Prostate gland (tissue), 2 donors: ENCODE measurements around the gene OSTC. TPM values are rescaled to one million over a fixed set of nuclear protein-coding genes. Genes with fewer than 3 reads are reported as not detected.
A peak's percentile ranks its signal among the peaks of the same experiment; 100 is the strongest.

Experiments
- DNase-seq: peaks from one replicate; pipeline ENCODE4 v3.0.0-alpha.2; 2019; ENCODE audit warnings: low spot score
- H3K27ac ChIP-seq, 2 donors: fragments of 200-600 bp; sonication (generic); 2 replicates each; pipeline ENCODE4 v1.5.1; 2017 to 2019
- H3K27me3 ChIP-seq: fragments of 200-600 bp; sonication (generic); replicated peaks from 2 replicates; pipeline ENCODE4 v1.5.1; 2019; ENCODE audit not compliant: insufficient read depth
- H3K36me3 ChIP-seq, 2 donors: fragments of 200-600 bp; sonication (generic); 1 replicate in 1 of 2; 2 replicates in 1 of 2; pipeline versions ENCODE4 v1.5.1 to v1.8.1; 2017 to 2019
- H3K4me1 ChIP-seq: fragments of 200-600 bp; sonication (generic); replicated peaks from 2 replicates; pipeline ENCODE4 v1.5.1; 2019
- H3K4me3 ChIP-seq, 2 donors: fragments of 200-600 bp; sonication (generic); 2 replicates each; pipeline ENCODE4 v1.5.1; 2017 to 2019
- H3K9me3 ChIP-seq: fragments of 200-600 bp; sonication (generic); 2 replicates; pipeline ENCODE4 v1.5.1; 2017
- POLR2A ChIP-seq: fragments of 450-650 bp; IDR thresholded peaks from one replicate; pipeline ENCODE4 v1.6.1; 2016; ENCODE audit warnings: antibody characterized with exemption, mild to moderate bottlenecking
- POLR2AphosphoS5 ChIP-seq: sonication (generic); formaldehyde crosslinking; IDR thresholded peaks from one replicate; pipeline ENCODE4 v1.6.1; 2017; ENCODE audit warnings: antibody characterized with exemption
- WGBS: methylation state at CpG from one replicate; pipeline ENCODE4 v1.1.5; 2018; 5-methylcytosine and 5-hydroxymethylcytosine counted together
- intact Hi-C: fragments of 100-400 bp; cut with DNase I; formaldehyde crosslinking; loops from one replicate; pipeline ENCODE4 v1.14.2; 2022
- total RNA-seq, 2 donors: library from RNA; depleted of rRNA; stranded (reverse); fragments of >200 nt; gene quantifications; one replicate each; pipeline ENCODE4 v1.1.0, GENCODE V29; 2016
- TF ChIP-seq, protein P1 (sequence below), 4 experiments: fragments of 200-600 bp in 2 of 4; fragments of 450-650 bp in 2 of 4; sonication (generic) in 2 of 4; IDR thresholded peaks; 1 replicate in 3 of 4; 2 replicates in 1 of 4; pipeline ENCODE4 v1.5.1; 2016 to 2019; ENCODE audit warnings: antibody characterized with exemption in 4 of 4, mild to moderate bottlenecking in 2 of 4, moderate library complexity in 2 of 4

The OSTC gene
- total RNA-seq, 2 donors from 2014 or later = 48.7 to 85.9 TPM

DNA sequence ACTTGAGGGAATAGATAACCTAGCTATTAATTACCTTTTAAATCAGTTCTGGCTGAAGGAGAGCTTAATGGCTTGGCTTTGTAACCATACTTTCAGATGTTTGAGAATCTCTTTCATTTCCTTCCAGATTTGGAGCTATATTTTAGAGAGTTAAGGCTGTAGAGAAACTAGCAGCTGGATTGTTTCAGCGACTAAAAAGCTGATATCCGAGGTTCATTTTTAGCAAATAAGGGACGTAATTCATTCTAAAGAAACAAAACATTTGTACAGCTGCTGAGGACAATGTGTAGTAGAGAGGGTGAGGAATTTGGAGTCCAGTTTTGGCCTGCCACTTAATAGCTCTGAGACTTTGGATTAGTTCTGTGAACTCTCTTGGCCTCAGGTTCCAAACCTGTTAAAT, 12.2 kb downstream of the OSTC start:
- 54% methylated on average over 3 of the region's 3 CpGs for WGBS
- no peak for TF ChIP-seq POLR2AphosphoS5
- TF ChIP-seq, protein P1, sequence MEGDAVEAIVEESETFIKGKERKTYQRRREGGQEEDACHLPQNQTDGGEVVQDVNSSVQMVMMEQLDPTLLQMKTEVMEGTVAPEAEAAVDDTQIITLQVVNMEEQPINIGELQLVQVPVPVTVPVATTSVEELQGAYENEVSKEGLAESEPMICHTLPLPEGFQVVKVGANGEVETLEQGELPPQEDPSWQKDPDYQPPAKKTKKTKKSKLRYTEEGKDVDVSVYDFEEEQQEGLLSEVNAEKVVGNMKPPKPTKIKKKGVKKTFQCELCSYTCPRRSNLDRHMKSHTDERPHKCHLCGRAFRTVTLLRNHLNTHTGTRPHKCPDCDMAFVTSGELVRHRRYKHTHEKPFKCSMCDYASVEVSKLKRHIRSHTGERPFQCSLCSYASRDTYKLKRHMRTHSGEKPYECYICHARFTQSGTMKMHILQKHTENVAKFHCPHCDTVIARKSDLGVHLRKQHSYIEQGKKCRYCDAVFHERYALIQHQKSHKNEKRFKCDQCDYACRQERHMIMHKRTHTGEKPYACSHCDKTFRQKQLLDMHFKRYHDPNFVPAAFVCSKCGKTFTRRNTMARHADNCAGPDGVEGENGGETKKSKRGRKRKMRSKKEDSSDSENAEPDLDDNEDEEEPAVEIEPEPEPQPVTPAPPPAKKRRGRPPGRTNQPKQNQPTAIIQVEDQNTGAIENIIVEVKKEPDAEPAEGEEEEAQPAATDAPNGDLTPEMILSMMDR (IDR thresholded peaks at IDR 0.05) = no peak
- TF ChIP-seq POLR2A = no peak
- H3K36me3 ChIP-seq = no peaks in the 10 kb centered on the region
- intact Hi-C loops = no loop called here
- no peaks in the 10 kb centered on the region for H3K4me1 ChIP-seq
- H3K9me3 ChIP-seq = no peaks in the 10 kb centered on the region
- H3K27me3 ChIP-seq = no peaks in the 10 kb centered on the region
- no peak for DNase-seq
- no peak overlapping the region for H3K4me3 ChIP-seq
- H3K27ac ChIP-seq = no peak overlapping the region

DNA sequence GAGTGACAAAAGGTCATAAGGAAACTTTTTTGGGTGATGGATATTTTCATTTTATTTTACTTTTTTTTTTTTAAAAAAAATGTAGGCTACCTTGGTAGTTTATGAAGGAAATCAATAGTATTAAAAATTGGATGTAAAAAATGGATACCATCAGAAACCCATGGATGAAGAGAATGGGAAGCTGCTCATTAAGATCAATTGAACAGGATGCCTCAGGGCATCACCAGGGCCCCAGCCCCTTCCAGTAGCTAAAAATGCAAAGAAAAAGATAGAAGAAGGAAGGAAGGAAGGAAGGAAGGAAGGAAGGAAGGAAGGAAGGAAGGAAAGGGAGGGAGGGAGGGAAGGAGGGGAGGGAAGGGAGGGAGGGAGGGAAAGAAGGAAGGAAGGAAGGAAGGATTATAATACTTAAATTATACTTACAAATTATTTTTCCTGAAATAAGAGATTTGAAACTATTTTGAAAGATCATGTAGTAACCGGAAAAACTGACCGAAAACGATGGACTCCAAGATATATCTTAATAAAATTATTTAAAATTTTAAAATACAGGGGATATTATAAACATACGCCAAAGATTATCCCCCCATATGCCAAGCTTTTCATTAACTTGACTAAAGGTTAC, 24.1 kb downstream of the OSTC start:
- DNase-seq = no peak
- no peak overlapping the region for H3K4me3 ChIP-seq
- H3K27me3 ChIP-seq = no peaks in the 10 kb centered on the region
- H3K9me3 ChIP-seq = no peaks in the 10 kb centered on the region
- intact Hi-C loops = no loop called here
- no peaks in the 10 kb centered on the region for H3K4me1 ChIP-seq
- 74% methylated on average over 4 of the region's 4 CpGs for WGBS
- H3K36me3 ChIP-seq = no peaks in the 10 kb centered on the region
- H3K27ac ChIP-seq = no peak overlapping the region
- no peak for TF ChIP-seq POLR2A
- no peak for TF ChIP-seq POLR2AphosphoS5
- TF ChIP-seq, protein P1 (IDR thresholded peaks at IDR 0.05) = no peak

DNA sequence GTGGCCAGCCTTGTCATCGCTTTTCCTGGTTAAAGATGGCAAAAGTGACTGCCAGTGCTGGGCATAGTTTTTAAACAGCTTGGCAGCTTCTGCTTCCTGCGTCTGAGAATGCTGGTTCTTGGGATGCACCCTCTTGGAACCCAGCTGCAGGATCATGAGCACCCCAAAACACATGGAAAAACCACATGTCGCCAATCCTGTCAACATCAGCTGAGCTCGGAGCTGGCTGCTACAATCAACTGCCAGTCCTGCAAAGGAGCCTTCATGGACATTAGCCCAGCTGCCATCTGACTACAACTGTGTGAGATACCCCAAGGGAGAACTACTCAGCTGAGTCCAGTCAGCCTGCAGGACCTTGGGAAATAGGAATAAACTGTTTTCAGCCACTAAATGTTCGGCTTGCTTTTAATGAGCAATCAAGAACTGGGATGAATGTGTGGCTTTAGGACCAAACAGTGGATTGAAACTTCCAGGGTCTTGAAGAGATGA, 31.0 kb downstream of the OSTC start:
- H3K27me3 ChIP-seq = no peaks in the 10 kb centered on the region
- no peaks in the 10 kb centered on the region for H3K9me3 ChIP-seq
- H3K27ac ChIP-seq = no peak overlapping the region
- TF ChIP-seq POLR2AphosphoS5 (no peak), POLR2A (no peak)
- TF ChIP-seq, protein P1 (IDR thresholded peaks at IDR 0.05) = no peak
- intact Hi-C loops = loop anchor here (10.0 kb wide), 1 partner anchor 723 kb away; no protein-coding TSS in a partner anchor
- DNase-seq = no peak
- H3K36me3 ChIP-seq = no peaks in the 10 kb centered on the region
- H3K4me1 ChIP-seq = no peaks in the 10 kb centered on the region
- no peak overlapping the region for H3K4me3 ChIP-seq
- 94% methylated on average over 5 of the region's 5 CpGs for WGBS

DNA sequence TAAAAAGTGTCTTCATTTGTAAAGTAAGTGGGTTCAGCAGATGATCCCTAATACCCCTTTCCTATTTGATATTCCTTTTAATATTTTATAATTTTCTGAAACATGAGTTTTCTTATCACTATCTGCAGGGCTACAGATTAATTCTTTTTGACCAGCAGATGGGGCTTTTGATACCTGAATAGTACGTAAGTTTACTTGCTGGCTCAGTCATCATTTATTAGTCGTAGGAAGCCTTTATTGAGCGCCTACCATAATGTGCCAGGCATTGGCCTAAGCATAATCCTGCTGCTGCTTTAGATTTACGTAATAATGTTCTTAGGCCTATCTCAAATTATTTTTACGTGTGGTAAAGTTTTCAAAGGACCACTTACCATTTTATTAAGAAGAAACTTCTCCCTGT, 33.1 kb downstream of the OSTC start:
- TF ChIP-seq POLR2AphosphoS5 = no peak
- TF ChIP-seq, protein P1 (IDR thresholded peaks at IDR 0.05) = peak in 3 of 4 experiments; percentile 35 to 40 (median 38)
- 16% methylated on average over 5 of the region's 5 CpGs for WGBS
- no peaks in the 10 kb centered on the region for H3K9me3 ChIP-seq
- intact Hi-C loops = loop anchor here (10.0 kb wide), 1 partner anchor 721 kb away; no protein-coding TSS in a partner anchor
- H3K27me3 ChIP-seq = no peaks in the 10 kb centered on the region
- no peaks in the 10 kb centered on the region for H3K36me3 ChIP-seq
- DNase-seq = no peak
- H3K4me3 ChIP-seq = no peak overlapping the region
- H3K4me1 ChIP-seq = no peaks in the 10 kb centered on the region
- no peak overlapping the region for H3K27ac ChIP-seq
